PC-9 (cell line): ENCODE results near the gene STAG1. TPM values are rescaled to one million over a fixed set of nuclear protein-coding genes. Genes with fewer than 3 reads are reported as not detected.

Experiments used
- BruUV-seq: library from RNA; stranded (reverse); fragments of 400-500 nt; replicated peaks from 2 replicates; lab custom pipeline; 2021; lab: Mats Ljungman, UMichigan
- CTCF ChIA-PET: fragments of 300-600 bp; sonication (Branson Sonifier 250); formaldehyde crosslinking; loops from one replicate; lab custom pipeline; 2022; ENCODE audit warnings: antibody characterized with exemption; lab: Charles Lee
- POLR2A ChIA-PET: fragments of 300-600 bp; sonication (Branson Sonifier 250); formaldehyde crosslinking; loops from one replicate; lab custom pipeline; 2022; ENCODE audit warnings: antibody characterized with exemption; ENCODE audit not compliant: unreplicated experiment; lab: Charles Lee
- DNase-seq, 2 experiments: peaks; one replicate each; pipeline versions ENCODE4 v3.0.0 to v3.0.0-alpha.2; 2015 to 2022; ENCODE audit warnings: mixed read lengths in 1 of 2
- H2AFZ ChIP-seq: fragments of 200-600 bp; sonication (generic); 2 replicates; pipeline ENCODE4 v1.8.1; 2017; ENCODE audit warnings: antibody characterized with exemption
- H3F3A ChIP-seq: fragments of 200-600 bp; sonication (generic); 2 replicates; pipeline ENCODE4 v1.8.1; 2017; ENCODE audit warnings: antibody characterized with exemption, mild to moderate bottlenecking, low read depth; ENCODE audit not compliant: insufficient read depth
- H3K27ac ChIP-seq: fragments of 200-600 bp; sonication (generic); 2 replicates; pipeline ENCODE4 v1.6.1; 2016; ENCODE audit warnings: mixed run types
- H3K27me3 ChIP-seq: fragments of 200-600 bp; sonication (generic); 2 replicates; pipeline ENCODE4 v1.6.1; 2016; ENCODE audit warnings: low read depth, mixed run types; ENCODE audit not compliant: insufficient read depth
- H3K36me3 ChIP-seq: fragments of 200-600 bp; sonication (generic); 2 replicates; pipeline ENCODE4 v1.6.1; 2016; ENCODE audit warnings: low read depth, mixed run types
- H3K4me1 ChIP-seq: fragments of 200-600 bp; sonication (generic); replicated peaks from 2 replicates; pipeline ENCODE4 v1.6.1; 2016; ENCODE audit warnings: mixed run types; ENCODE audit not compliant: insufficient read depth
- H3K4me2 ChIP-seq: fragments of 200-600 bp; sonication (generic); 2 replicates; pipeline ENCODE4 v1.6.1; 2017; ENCODE audit warnings: mixed run types
- H3K4me3 ChIP-seq: fragments of 200-600 bp; sonication (generic); 2 replicates; pipeline ENCODE4 v1.6.1; 2016; ENCODE audit warnings: mixed run types
- H3K79me2 ChIP-seq: fragments of 200-600 bp; sonication (generic); 2 replicates; pipeline ENCODE4 v1.6.1; 2017; ENCODE audit warnings: low read depth, mixed run types
- H3K9me2 ChIP-seq: fragments of 200-600 bp; sonication (generic); 2 replicates; pipeline ENCODE4 v1.8.1; 2017; ENCODE audit warnings: mild to moderate bottlenecking; ENCODE audit not compliant: insufficient read depth
- H3K9me3 ChIP-seq: fragments of 200-600 bp; sonication (generic); 2 replicates; pipeline ENCODE4 v1.8.1; 2016; ENCODE audit warnings: low read depth; ENCODE audit not compliant: insufficient read depth
- H4K20me1 ChIP-seq: fragments of 200-600 bp; sonication (generic); 2 replicates; pipeline ENCODE4 v1.8.1; 2017; ENCODE audit not compliant: insufficient read depth
- EZH2 ChIP-seq: fragments of 200-600 bp; sonication (generic); IDR thresholded peaks from 2 replicates; pipeline ENCODE4 v1.8.0; 2017; ENCODE audit warnings: antibody characterized with exemption, low read depth
- intact Hi-C: fragments of 100-400 bp; cut with micrococcal nuclease; formaldehyde crosslinking; loops from one replicate; pipeline ENCODE4 v1.10.0; 2022; ENCODE audit not compliant: unreplicated experiment
- total RNA-seq: library from RNA; stranded (reverse); gene quantifications from 2 replicates; pipeline ENCODE4 v1.2.3, GENCODE V29; 2021
- TF ChIP-seq, protein P1 (sequence below): fragments of 200-600 bp; sonication (generic); conservative IDR thresholded peaks from 2 replicates; pipeline ENCODE4 v1.6.1; 2017; ENCODE audit warnings: mixed run types, antibody characterized with exemption, mild to moderate bottlenecking, moderate library complexity

The STAG1 gene
- total RNA-seq, 1 experiment from 2014 or later, result 39.3 TPM

DNA sequence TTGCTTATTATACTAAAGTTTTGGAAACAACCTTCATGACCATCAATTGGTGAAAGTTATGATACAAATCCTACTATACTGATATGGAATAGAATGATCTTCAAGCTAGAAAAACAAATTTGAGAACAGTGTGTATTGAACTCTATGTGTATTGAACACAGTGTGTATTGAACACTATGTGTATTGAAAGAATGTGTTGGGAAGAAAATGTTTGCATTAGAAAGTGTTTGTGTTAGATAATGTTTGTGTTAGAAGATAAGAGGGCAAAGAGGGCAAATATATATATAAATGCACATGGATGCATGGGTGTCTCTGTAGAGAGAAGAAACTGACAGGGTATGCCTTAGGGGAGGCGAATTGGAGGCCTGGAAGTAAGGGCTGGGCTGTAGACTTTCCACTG, 459.7 kb downstream of the STAG1 start:
- H3K36me3 ChIP-seq, result no peaks in the 10 kb centered on the region
- H3K4me1 ChIP-seq, result no peaks in the 10 kb centered on the region
- H4K20me1 ChIP-seq, result no peaks in the 10 kb centered on the region
- no peaks in the 10 kb centered on the region for H3K9me2 ChIP-seq
- ChIA-PET CTCF (interaction anchor here (0.7 kb wide), 1 partner anchor 658 kb away, joined by 3 read pairs; no protein-coding TSS in a partner anchor), POLR2A (no interaction called here)
- H3K4me3 ChIP-seq, result no peak overlapping the region
- no peaks in the 10 kb centered on the region for H3K79me2 ChIP-seq
- no peaks in the 10 kb centered on the region for H3K27me3 ChIP-seq
- no peak for DNase-seq
- H3K4me2 ChIP-seq, result no peak overlapping the region
- no TSS peak for BruUV-seq
- H3K9me3 ChIP-seq, result no peaks in the 10 kb centered on the region
- H3F3A ChIP-seq, result no peaks in the 10 kb centered on the region
- no peak overlapping the region for H3K27ac ChIP-seq
- intact Hi-C loops, result loop anchor here (5.0 kb wide), 1 partner anchor 215 kb away; no protein-coding TSS in a partner anchor
- H2AFZ ChIP-seq, result no peak overlapping the region
- TF ChIP-seq, protein P1, sequence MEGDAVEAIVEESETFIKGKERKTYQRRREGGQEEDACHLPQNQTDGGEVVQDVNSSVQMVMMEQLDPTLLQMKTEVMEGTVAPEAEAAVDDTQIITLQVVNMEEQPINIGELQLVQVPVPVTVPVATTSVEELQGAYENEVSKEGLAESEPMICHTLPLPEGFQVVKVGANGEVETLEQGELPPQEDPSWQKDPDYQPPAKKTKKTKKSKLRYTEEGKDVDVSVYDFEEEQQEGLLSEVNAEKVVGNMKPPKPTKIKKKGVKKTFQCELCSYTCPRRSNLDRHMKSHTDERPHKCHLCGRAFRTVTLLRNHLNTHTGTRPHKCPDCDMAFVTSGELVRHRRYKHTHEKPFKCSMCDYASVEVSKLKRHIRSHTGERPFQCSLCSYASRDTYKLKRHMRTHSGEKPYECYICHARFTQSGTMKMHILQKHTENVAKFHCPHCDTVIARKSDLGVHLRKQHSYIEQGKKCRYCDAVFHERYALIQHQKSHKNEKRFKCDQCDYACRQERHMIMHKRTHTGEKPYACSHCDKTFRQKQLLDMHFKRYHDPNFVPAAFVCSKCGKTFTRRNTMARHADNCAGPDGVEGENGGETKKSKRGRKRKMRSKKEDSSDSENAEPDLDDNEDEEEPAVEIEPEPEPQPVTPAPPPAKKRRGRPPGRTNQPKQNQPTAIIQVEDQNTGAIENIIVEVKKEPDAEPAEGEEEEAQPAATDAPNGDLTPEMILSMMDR, result no peak
- TF ChIP-seq EZH2, result no peak

DNA sequence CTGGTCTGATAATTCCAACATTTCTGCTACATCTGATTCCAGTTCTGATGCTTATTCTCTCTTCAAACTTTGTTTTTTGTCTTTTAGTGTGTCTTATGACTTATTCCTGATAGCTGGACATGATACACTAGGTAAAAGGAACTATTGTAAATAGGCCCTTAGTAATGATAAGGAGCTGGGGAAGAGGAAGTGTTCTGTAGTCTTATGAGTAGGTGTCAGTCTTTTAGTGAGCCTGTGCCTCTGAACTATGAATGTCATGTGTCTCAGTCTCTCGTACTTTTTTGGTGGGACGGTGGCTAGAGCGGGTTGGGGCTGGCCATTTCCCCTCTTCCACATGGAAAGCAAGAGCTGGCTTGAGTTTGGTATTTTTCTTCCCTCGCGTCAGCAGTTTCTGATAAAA, 460.9 kb downstream of the STAG1 start:
- no peaks in the 10 kb centered on the region for H3K79me2 ChIP-seq
- H3K4me3 ChIP-seq, result no peak overlapping the region
- no peaks in the 10 kb centered on the region for H3K4me1 ChIP-seq
- TF ChIP-seq, protein P1, result no peak
- no peak for TF ChIP-seq EZH2
- H4K20me1 ChIP-seq, result no peaks in the 10 kb centered on the region
- H3K27ac ChIP-seq, result no peak overlapping the region
- no peak for DNase-seq
- no peak overlapping the region for H2AFZ ChIP-seq
- no peaks in the 10 kb centered on the region for H3K27me3 ChIP-seq
- H3K9me3 ChIP-seq, result no peaks in the 10 kb centered on the region
- H3K4me2 ChIP-seq, result no peak overlapping the region
- ChIA-PET CTCF (no interaction called here), POLR2A (no interaction called here)
- no TSS peak for BruUV-seq
- no peaks in the 10 kb centered on the region for H3F3A ChIP-seq
- H3K36me3 ChIP-seq, result no peaks in the 10 kb centered on the region
- intact Hi-C loops, result loop anchor here (5.0 kb wide), 1 partner anchor 214 kb away; no protein-coding TSS in a partner anchor
- H3K9me2 ChIP-seq, result no peaks in the 10 kb centered on the region

Other genes with a start within 250 kb of the STAG1 start
- gene SLC35G2, start 66.7 kb upstream of the STAG1 start, total RNA-seq, result 3.1 and 5.0 TPM in 2 replicates
- gene NCK1, start 109.8 kb upstream of the STAG1 start, total RNA-seq, result 42.7 and 71.4 TPM in 2 replicates
- gene IL20RB, start 205.6 kb upstream of the STAG1 start, total RNA-seq, result 3.8 and 7.2 TPM in 2 replicates